HEK293 (cell line): ENCODE results near the gene ROPN1L.

Source experiments
- CTCF ChIA-PET: fragments of 350-600 bp; formaldehyde crosslinking; extraction: SDS; loops from one replicate; lab custom pipeline; 2021; ENCODE audit warnings: antibody characterized with exemption; lab: Yijun Ruan, JAX
- POLR2A ChIA-PET: fragments of 300-600 bp; formaldehyde crosslinking; extraction: SDS; loops from one replicate; lab custom pipeline; 2020; ENCODE audit warnings: antibody characterized with exemption, inconsistent platforms; lab: Yijun Ruan, JAX
- H3K27ac ChIP-seq: fragments of 200-500 bp; sonication (Bioruptor generic); 2 replicates; pipeline ENCODE4 v1.5.1; 2014; ENCODE audit warnings: low read depth, low read length, control low read depth, inconsistent platforms; ENCODE audit errors: extremely low read depth
- H3K36me3 ChIP-seq, 2 experiments: fragments of 200-500 bp in 1 of 2; sonication (Bioruptor generic) in 1 of 2; 1 replicate in 1 of 2; 2 replicates in 1 of 2; pipeline ENCODE4 v1.5.1; 2014 to 2017; ENCODE audit warnings: inconsistent platforms in 2 of 2, low read length in 2 of 2; ENCODE audit not compliant: control insufficient read depth in 2 of 2, insufficient read depth in 1 of 2
- H3K4me1 ChIP-seq: fragments of 200-500 bp; sonication (Bioruptor generic); 2 replicates; pipeline ENCODE4 v1.5.1; 2014; ENCODE audit warnings: mild to moderate bottlenecking, low read length, inconsistent platforms; ENCODE audit not compliant: control insufficient read depth, insufficient read depth
- H3K4me3 ChIP-seq: 2 replicates; pipeline ENCODE4 v1.5.1; 2011; ENCODE audit warnings: low read depth, mild to moderate bottlenecking, control low read depth, low read length, moderate library complexity
- H3K9me3 ChIP-seq: fragments of 200-500 bp; sonication (Bioruptor generic); 2 replicates; pipeline ENCODE4 v1.5.1; 2014; ENCODE audit warnings: low read depth, low read length, inconsistent platforms; ENCODE audit not compliant: control insufficient read depth, insufficient read depth
- EGR2 ChIP-seq: fragments of 450-650 bp; formaldehyde crosslinking; IDR thresholded peaks from 2 replicates; pipeline ENCODE4 v1.5.1; 2016; ENCODE audit warnings: low read depth, missing biosample characterization, missing genetic modification characterization
- IKZF3 ChIP-seq: fragments of 450-650 bp; IDR thresholded peaks from 2 replicates; pipeline ENCODE4 v1.5.0; 2018; ENCODE audit warnings: missing biosample characterization, mild to moderate bottlenecking, missing genetic modification characterization, moderate library complexity
- ZIC2 ChIP-seq: fragments of 450-650 bp; formaldehyde crosslinking; IDR thresholded peaks from 2 replicates; pipeline ENCODE4 v1.5.1; 2016; ENCODE audit warnings: missing biosample characterization, missing genetic modification characterization
- ZNF132 ChIP-seq: fragments of 450-650 bp; formaldehyde crosslinking; IDR thresholded peaks from 2 replicates; pipeline ENCODE4 v1.5.1; 2017; ENCODE audit warnings: missing biosample characterization, missing genetic modification characterization, borderline replicate concordance
- ZNF133 ChIP-seq: fragments of 450-650 bp; formaldehyde crosslinking; IDR thresholded peaks from 2 replicates; pipeline ENCODE4 v1.5.1; 2016; ENCODE audit warnings: missing biosample characterization, missing genetic modification characterization
- ZNF138 ChIP-seq: fragments of 450-650 bp; formaldehyde crosslinking; IDR thresholded peaks from 2 replicates; pipeline ENCODE4 v1.5.1; 2016; ENCODE audit warnings: missing biosample characterization, missing genetic modification characterization, borderline replicate concordance
- ZNF354C ChIP-seq: fragments of 450-650 bp; formaldehyde crosslinking; IDR thresholded peaks from 2 replicates; pipeline ENCODE4 v1.5.1; 2016; ENCODE audit warnings: missing biosample characterization, missing genetic modification characterization, low read depth, borderline replicate concordance
- ZNF37A ChIP-seq: fragments of 450-650 bp; IDR thresholded peaks from 2 replicates; pipeline ENCODE4 v1.5.1; 2018; ENCODE audit warnings: missing biosample characterization, missing genetic modification characterization
- ZNF394 ChIP-seq: fragments of 450-650 bp; formaldehyde crosslinking; IDR thresholded peaks from 2 replicates; pipeline ENCODE4 v1.5.1; 2016; ENCODE audit warnings: missing biosample characterization, missing genetic modification characterization, mild to moderate bottlenecking, moderate library complexity, borderline replicate concordance
- ZNF433 ChIP-seq: fragments of 450-650 bp; formaldehyde crosslinking; IDR thresholded peaks from 2 replicates; pipeline ENCODE4 v1.5.1; 2016; ENCODE audit warnings: missing biosample characterization, missing genetic modification characterization, low read depth
- ZNF48 ChIP-seq: fragments of 450-650 bp; formaldehyde crosslinking; IDR thresholded peaks from 2 replicates; pipeline ENCODE4 v1.5.1; 2016; ENCODE audit warnings: missing biosample characterization, missing genetic modification characterization
- ZNF514 ChIP-seq: fragments of 450-650 bp; formaldehyde crosslinking; IDR thresholded peaks from 2 replicates; pipeline ENCODE4 v1.5.1; 2016; ENCODE audit warnings: missing biosample characterization, missing genetic modification characterization
- ZNF548 ChIP-seq: fragments of 450-650 bp; formaldehyde crosslinking; IDR thresholded peaks from 2 replicates; pipeline ENCODE4 v1.5.1; 2016; ENCODE audit warnings: missing biosample characterization, missing genetic modification characterization
- ZNF610 ChIP-seq: fragments of 450-650 bp; formaldehyde crosslinking; IDR thresholded peaks from 2 replicates; pipeline ENCODE4 v1.5.1; 2016; ENCODE audit warnings: missing biosample characterization, missing genetic modification characterization, borderline replicate concordance
- ZNF626 ChIP-seq: fragments of 450-650 bp; sonication (Bioruptor Pico); formaldehyde crosslinking; IDR thresholded peaks from 2 replicates; pipeline ENCODE4 v1.5.1; 2018; ENCODE audit warnings: missing biosample characterization, missing genetic modification characterization, inconsistent platforms
- ZNF776 ChIP-seq: fragments of 450-650 bp; formaldehyde crosslinking; IDR thresholded peaks from 2 replicates; pipeline ENCODE4 v1.5.0; 2017; ENCODE audit warnings: missing biosample characterization, missing genetic modification characterization, borderline replicate concordance
- ZSCAN16 ChIP-seq: fragments of 450-650 bp; formaldehyde crosslinking; IDR thresholded peaks from 2 replicates; pipeline ENCODE4 v1.5.1; 2016; ENCODE audit warnings: missing biosample characterization, missing genetic modification characterization
- TF ChIP-seq, protein P1 (sequence below): IDR thresholded peaks from 2 replicates; pipeline ENCODE4 v1.6.1; 2011; ENCODE audit warnings: mild to moderate bottlenecking, low read depth, low read length, borderline replicate concordance
- TF ChIP-seq, protein P2 (sequence below): fragments of 450-650 bp; formaldehyde crosslinking; IDR thresholded peaks from 2 replicates; pipeline ENCODE4 v1.5.1; 2016; ENCODE audit warnings: missing biosample characterization, missing genetic modification characterization
- TF ChIP-seq, protein P3 (sequence below): fragments of 450-650 bp; formaldehyde crosslinking; IDR thresholded peaks from 2 replicates; pipeline ENCODE4 v1.5.1; 2016; ENCODE audit warnings: missing biosample characterization, missing genetic modification characterization

ROPN1L gene

DNA sequence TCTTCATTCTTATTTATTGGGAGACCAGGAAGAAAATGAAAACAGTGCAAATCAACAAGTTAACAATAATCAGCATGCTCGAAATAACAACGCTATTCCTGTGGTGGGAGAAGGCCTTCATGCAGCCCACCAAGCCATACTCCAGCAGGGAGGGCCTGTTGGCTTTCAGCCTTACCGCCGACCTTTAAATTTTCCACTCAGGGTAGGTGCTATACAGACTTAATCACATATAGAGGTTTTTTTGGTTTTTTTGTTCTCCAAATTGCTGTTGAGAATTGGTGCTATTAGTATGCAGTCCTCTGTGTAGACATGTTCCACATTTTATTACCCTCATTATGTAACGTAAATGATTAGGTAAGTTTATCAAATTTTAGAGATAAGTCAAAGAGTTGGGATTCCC, 30.3 kb upstream of the ROPN1L start:
- no peaks in the 10 kb centered on the region for H3K4me1 ChIP-seq

DNA sequence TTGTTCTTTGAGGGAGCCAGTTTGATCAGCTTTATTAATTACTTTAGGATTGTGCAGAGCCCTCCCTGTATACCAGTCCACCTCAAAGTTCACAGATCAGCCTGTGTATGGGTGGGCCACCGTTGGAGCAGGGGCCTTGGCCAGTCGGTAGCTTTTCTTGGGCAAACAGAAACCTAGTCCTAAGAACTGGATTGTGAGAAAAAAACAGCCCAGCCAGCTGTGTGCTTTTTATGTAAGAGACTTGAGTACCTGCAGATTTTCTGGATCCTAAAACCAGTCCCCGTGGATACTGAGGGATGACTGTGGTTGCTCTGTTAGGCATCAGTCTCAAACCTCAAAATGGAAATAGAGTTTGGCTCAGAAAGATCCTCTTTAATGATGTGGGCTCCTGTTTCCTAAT, 24.8 kb upstream of the ROPN1L start:
- peaks cover 88 to 97% of the 10 kb centered on the region in 2 experiments for H3K36me3 ChIP-seq
- TF ChIP-seq ZNF48 (no peak), ZNF354C (tag by site-specific recombination) (no peak), ZNF433 (tag by site-specific recombination) (no peak), IKZF3 (tag by site-specific recombination) (no peak), ZNF514 (tag by site-specific recombination) (no peak), ZIC2 (tag by site-specific recombination) (no peak), ZNF394 (no peak), ZNF776 (tag by site-specific recombination) (no peak), ZNF626 (no peak), ZNF37A (tag by site-specific recombination) (no peak)
- TF ChIP-seq, protein P1, sequence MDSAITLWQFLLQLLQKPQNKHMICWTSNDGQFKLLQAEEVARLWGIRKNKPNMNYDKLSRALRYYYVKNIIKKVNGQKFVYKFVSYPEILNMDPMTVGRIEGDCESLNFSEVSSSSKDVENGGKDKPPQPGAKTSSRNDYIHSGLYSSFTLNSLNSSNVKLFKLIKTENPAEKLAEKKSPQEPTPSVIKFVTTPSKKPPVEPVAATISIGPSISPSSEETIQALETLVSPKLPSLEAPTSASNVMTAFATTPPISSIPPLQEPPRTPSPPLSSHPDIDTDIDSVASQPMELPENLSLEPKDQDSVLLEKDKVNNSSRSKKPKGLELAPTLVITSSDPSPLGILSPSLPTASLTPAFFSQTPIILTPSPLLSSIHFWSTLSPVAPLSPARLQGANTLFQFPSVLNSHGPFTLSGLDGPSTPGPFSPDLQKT, result no peak
- no peak overlapping the region for H3K27ac ChIP-seq

More for the DNA sequence above, 30.3 kb upstream of the ROPN1L start:
- CTCF ChIA-PET, result interaction anchor here (0.6 kb wide), 1 partner anchor 143 kb away, joined by 3 read pairs; no protein-coding TSS in a partner anchor
- H3K4me3 ChIP-seq, result no peak overlapping the region
- no peaks in the 10 kb centered on the region for H3K9me3 ChIP-seq
- POLR2A ChIA-PET, result no interaction called here
- TF ChIP-seq, protein P2, sequence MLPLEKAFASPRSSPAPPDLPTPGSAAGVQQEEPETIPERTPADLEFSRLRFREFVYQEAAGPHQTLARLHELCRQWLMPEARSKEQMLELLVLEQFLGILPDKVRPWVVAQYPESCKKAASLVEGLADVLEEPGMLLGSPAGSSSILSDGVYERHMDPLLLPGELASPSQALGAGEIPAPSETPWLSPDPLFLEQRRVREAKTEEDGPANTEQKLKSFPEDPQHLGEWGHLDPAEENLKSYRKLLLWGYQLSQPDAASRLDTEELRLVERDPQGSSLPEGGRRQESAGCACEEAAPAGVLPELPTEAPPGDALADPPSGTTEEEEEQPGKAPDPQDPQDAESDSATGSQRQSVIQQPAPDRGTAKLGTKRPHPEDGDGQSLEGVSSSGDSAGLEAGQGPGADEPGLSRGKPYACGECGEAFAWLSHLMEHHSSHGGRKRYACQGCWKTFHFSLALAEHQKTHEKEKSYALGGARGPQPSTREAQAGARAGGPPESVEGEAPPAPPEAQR, result no peak
- TF ChIP-seq ZNF610 (tag by site-specific recombination) (no peak), ZSCAN16 (no peak), EGR2 (no peak), ZNF132 (tag by site-specific recombination) (no peak), ZIC2 (tag by site-specific recombination) (no peak), ZNF133 (tag by site-specific recombination) (no peak), ZNF548 (no peak), ZNF138 (tag by site-specific recombination) (no peak)
- TF ChIP-seq, protein P3, sequence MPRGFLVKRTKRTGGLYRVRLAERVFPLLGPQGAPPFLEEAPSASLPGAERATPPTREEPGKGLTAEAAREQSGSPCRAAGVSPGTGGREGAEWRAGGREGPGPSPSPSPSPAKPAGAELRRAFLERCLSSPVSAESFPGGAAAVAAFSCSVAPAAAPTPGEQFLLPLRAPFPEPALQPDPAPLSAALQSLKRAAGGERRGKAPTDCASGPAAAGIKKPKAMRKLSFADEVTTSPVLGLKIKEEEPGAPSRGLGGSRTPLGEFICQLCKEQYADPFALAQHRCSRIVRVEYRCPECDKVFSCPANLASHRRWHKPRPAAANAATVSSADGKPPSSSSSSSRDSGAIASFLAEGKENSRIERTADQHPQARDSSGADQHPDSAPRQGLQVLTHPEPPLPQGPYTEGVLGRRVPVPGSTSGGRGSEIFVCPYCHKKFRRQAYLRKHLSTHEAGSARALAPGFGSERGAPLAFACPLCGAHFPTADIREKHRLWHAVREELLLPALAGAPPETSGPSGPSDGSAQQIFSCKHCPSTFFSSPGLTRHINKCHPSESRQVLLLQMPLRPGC (tag by site-specific recombination), result no peak
- peaks cover 97 to 100% of the 10 kb centered on the region in 2 experiments for H3K36me3 ChIP-seq
- no peak overlapping the region for H3K27ac ChIP-seq

More for the DNA sequence above, 24.8 kb upstream of the ROPN1L start:
- Histone ChIP-seq H3K4me1 (no peaks in the 10 kb centered on the region), H3K9me3 (no peaks in the 10 kb centered on the region), H3K4me3 (no peak overlapping the region)
- ChIA-PET POLR2A (no interaction called here), CTCF (interaction anchor here (0.7 to 1.6 kb wide), 5 partner anchors 8 to 164 kb away, joined by 3 to 4 read pairs (median 3); no protein-coding TSS in a partner anchor)
